Loucy (cell line): ENCODE results near the gene FAF1.

Experiments used
- H2AFZ ChIP-seq: fragments of 200-600 bp; sonication (generic); 2 replicates; pipeline ENCODE4 v1.6.0; 2016; ENCODE audit warnings: antibody characterized with exemption, mild to moderate bottlenecking, low read length, moderate library complexity
- H3F3A ChIP-seq: fragments of 200-600 bp; 2 replicates; pipeline ENCODE4 v1.6.0; 2016; ENCODE audit warnings: antibody characterized with exemption, low read depth, mild to moderate bottlenecking
- H3K27me3 ChIP-seq: fragments of 200-600 bp; sonication (generic); 2 replicates; pipeline ENCODE4 v1.6.1; 2014; ENCODE audit warnings: low read length, mild to moderate bottlenecking; ENCODE audit not compliant: insufficient read depth, poor library complexity, severe bottlenecking
- H3K36me3 ChIP-seq: fragments of 200-600 bp; sonication (generic); 2 replicates; pipeline ENCODE4 v1.6.1; 2016; ENCODE audit warnings: low read length; ENCODE audit not compliant: insufficient read depth
- H3K4me1 ChIP-seq: fragments of 200-600 bp; sonication (generic); 2 replicates; pipeline ENCODE4 v1.5.1; 2014; ENCODE audit warnings: low read length, mild to moderate bottlenecking; ENCODE audit not compliant: insufficient read depth, poor library complexity, severe bottlenecking
- H3K4me2 ChIP-seq: fragments of 200-600 bp; sonication (generic); 2 replicates; pipeline ENCODE4 v1.6.0; 2014; ENCODE audit warnings: antibody characterized with exemption, low read length, low read depth, mild to moderate bottlenecking; ENCODE audit not compliant: poor library complexity, severe bottlenecking
- H3K4me3 ChIP-seq: fragments of 200-600 bp; sonication (generic); 2 replicates; pipeline ENCODE4 v1.5.1; 2014; ENCODE audit warnings: low read length, mild to moderate bottlenecking, mixed read lengths; ENCODE audit not compliant: poor library complexity, severe bottlenecking
- H3K79me2 ChIP-seq: fragments of 200-600 bp; sonication (generic); 2 replicates; pipeline ENCODE4 v1.6.1; 2014; ENCODE audit warnings: low read length; ENCODE audit not compliant: insufficient read depth
- H3K9ac ChIP-seq: fragments of 200-600 bp; sonication (generic); 2 replicates; pipeline ENCODE4 v1.6.0; 2014; ENCODE audit warnings: mild to moderate bottlenecking, low read depth, low read length, moderate library complexity; ENCODE audit not compliant: poor library complexity, severe bottlenecking
- H3K9me2 ChIP-seq: fragments of 200-600 bp; sonication (generic); replicated peaks from 2 replicates; pipeline ENCODE4 v1.6.1; 2016; ENCODE audit warnings: low read depth, low read length, mixed read lengths
- H3K9me3 ChIP-seq: fragments of 200-600 bp; sonication (generic); 2 replicates; pipeline ENCODE4 v1.6.1; 2014; ENCODE audit warnings: mild to moderate bottlenecking, antibody characterized with exemption, low read length, low read depth; ENCODE audit not compliant: insufficient read depth
- H4K20me1 ChIP-seq: fragments of 200-600 bp; sonication (generic); 2 replicates; pipeline ENCODE4 v1.6.0; 2014; ENCODE audit warnings: antibody characterized with exemption, low read length, mild to moderate bottlenecking; ENCODE audit not compliant: insufficient read depth, poor library complexity, severe bottlenecking
- EZH2phosphoT487 ChIP-seq: fragments of 200-600 bp; IDR thresholded peaks from 2 replicates; pipeline ENCODE4 v1.6.1; 2018; ENCODE audit warnings: antibody characterized with exemption, mild to moderate bottlenecking, moderate library complexity, borderline replicate concordance
- TF ChIP-seq, protein P1 (sequence below): fragments of 200-600 bp; sonication (generic); conservative IDR thresholded peaks from 2 replicates; pipeline ENCODE4 v1.5.1; 2014; ENCODE audit warnings: mild to moderate bottlenecking, antibody characterized with exemption, low read length

FAF1 gene

DNA sequence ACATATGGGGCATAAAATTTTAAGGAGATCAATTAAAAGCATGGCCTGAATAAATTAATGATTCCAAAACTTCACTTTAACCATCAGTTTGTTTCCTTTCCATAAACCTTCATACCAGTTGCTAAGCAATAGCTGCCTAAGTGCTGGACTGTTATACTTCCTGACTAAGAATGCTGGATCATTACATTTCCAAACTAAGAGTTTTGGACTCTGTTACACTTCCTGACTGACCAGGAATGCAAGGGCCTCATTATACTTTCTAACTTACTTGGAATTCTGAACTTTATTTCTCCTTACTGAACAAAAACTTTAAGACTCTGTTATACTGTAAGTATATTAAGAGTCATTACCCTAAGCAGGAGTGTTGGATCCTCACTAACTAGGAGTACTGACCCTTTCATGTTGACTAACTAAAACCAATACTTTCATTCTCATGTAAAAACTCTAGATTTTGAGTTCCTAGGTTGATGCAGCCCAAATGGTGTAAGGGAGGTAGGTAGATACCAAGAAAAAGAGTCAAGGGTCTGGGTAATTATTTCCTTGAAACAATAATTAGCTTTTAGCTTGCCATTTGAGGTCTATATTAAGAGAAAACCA, 118.2 kb downstream of the FAF1 start:
- Histone ChIP-seq H3K79me2 (peaks cover 82% of the 10 kb centered on the region), H3K4me3 (no peak overlapping the region), H3K4me2 (no peak overlapping the region), H3K36me3 (no peaks in the 10 kb centered on the region), H2AFZ (no peak overlapping the region), H3K9me2 (no peaks in the 10 kb centered on the region), H3K9me3 (0 out of 2 replicates have a peak, but pooled peaks cover under 1% of the 10 kb centered on the region), H3K4me1 (peaks cover 26% of the 10 kb centered on the region), H4K20me1 (peaks cover 16% of the 10 kb centered on the region), H3K27me3 (no peaks in the 10 kb centered on the region), H3F3A (0 out of 2 replicates have a peak, but pooled peaks cover 4% of the 10 kb centered on the region), H3K9ac (no peak overlapping the region)
- TF ChIP-seq EZH2phosphoT487 = no peak

DNA sequence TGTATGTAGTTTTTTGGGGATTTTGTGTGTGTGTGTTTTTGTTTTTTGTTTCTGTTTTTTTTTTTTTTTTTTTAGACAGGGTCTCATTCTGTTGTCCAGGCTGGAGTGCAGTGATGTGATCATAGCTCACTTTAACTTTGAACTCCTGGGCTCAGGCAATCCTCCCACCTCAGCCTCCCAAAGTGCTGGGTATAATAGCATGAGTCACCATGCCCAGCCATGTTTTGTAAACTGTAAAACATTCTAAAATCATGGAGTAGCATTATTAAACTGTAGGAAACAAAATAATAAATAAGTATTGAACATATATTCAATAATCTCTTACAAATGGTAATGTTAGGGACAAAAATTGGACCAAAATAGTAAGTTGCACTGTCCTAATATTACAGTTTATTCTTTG, 124.0 kb downstream of the FAF1 start:
- Histone ChIP-seq H4K20me1 (peaks cover 2% of the 10 kb centered on the region), H2AFZ (no peak overlapping the region), H3F3A (no peaks in the 10 kb centered on the region), H3K4me1 (no peaks in the 10 kb centered on the region), H3K4me3 (no peak overlapping the region), H3K36me3 (peaks cover 20% of the 10 kb centered on the region; the same call in 1 of the 2 replicates), H3K9ac (no peak overlapping the region), H3K9me2 (no peaks in the 10 kb centered on the region), H3K9me3 (peaks cover 3% of the 10 kb centered on the region; the same call in 1 of the 2 replicates), H3K79me2 (peaks cover 87% of the 10 kb centered on the region), H3K4me2 (no peak overlapping the region), H3K27me3 (no peaks in the 10 kb centered on the region)
- no peak for TF ChIP-seq EZH2phosphoT487
- TF ChIP-seq, protein P1, sequence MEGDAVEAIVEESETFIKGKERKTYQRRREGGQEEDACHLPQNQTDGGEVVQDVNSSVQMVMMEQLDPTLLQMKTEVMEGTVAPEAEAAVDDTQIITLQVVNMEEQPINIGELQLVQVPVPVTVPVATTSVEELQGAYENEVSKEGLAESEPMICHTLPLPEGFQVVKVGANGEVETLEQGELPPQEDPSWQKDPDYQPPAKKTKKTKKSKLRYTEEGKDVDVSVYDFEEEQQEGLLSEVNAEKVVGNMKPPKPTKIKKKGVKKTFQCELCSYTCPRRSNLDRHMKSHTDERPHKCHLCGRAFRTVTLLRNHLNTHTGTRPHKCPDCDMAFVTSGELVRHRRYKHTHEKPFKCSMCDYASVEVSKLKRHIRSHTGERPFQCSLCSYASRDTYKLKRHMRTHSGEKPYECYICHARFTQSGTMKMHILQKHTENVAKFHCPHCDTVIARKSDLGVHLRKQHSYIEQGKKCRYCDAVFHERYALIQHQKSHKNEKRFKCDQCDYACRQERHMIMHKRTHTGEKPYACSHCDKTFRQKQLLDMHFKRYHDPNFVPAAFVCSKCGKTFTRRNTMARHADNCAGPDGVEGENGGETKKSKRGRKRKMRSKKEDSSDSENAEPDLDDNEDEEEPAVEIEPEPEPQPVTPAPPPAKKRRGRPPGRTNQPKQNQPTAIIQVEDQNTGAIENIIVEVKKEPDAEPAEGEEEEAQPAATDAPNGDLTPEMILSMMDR = no peak

DNA sequence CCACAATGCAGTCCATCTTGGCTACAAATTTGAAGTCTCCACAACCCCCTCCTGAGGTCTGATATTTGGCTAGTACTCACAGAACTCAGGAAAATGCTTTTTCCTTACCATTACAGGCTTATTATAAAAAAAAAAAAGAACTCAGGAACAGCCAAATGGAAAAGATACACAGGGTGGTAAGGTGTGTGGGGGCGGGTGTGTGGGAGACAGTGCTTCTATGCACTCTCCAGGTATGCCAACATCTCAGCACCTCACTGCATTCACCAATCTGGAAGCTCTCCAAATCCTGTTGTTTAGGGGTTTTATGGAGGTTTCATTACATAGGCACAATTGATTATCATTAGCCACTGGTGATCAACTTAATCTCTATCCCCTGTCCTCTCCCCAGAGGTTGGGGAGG, 126.9 kb downstream of the FAF1 start:
- H3K4me3 ChIP-seq = no peak overlapping the region
- H3K4me1 ChIP-seq = no peaks in the 10 kb centered on the region
- H3K36me3 ChIP-seq = peaks cover 20% of the 10 kb centered on the region; the same call in 1 of the 2 replicates
- no peak overlapping the region for H3K4me2 ChIP-seq
- peaks cover 3% of the 10 kb centered on the region; the same call in 1 of the 2 replicates for H3K9me3 ChIP-seq
- no peaks in the 10 kb centered on the region for H3F3A ChIP-seq
- no peak overlapping the region for H3K9ac ChIP-seq
- H3K9me2 ChIP-seq = no peaks in the 10 kb centered on the region
- no peaks in the 10 kb centered on the region for H4K20me1 ChIP-seq
- no peak for TF ChIP-seq EZH2phosphoT487
- TF ChIP-seq, protein P1 = no peak
- H3K27me3 ChIP-seq = no peaks in the 10 kb centered on the region
- H2AFZ ChIP-seq = no peak overlapping the region
- H3K79me2 ChIP-seq = peaks cover 78% of the 10 kb centered on the region

DNA sequence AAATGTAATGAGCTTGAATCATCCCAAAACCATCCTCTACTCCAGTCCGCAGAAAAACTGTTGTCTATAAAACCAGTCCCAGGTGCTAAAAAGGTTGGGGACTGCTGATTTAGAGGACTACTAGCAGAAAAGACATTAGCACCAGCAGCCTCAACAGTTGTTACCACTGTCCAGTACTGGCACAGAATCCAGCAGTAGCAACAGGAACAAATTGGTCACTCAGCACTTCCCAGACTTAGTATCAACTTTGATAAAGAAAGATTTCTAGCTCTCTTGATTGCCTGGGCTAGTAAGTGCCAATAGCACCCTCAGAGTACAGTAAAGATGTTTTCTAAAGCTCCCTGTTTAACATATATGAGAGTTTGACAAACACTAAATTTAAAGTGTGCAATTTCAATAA, 127.9 kb downstream of the FAF1 start:
- no peaks in the 10 kb centered on the region for H3K9me2 ChIP-seq
- peaks cover 3% of the 10 kb centered on the region; the same call in 1 of the 2 replicates for H3K9me3 ChIP-seq
- H3K36me3 ChIP-seq = peaks cover 20% of the 10 kb centered on the region; the same call in 1 of the 2 replicates
- H3K4me3 ChIP-seq = no peak overlapping the region
- H3K79me2 ChIP-seq = peaks cover 76% of the 10 kb centered on the region
- no peaks in the 10 kb centered on the region for H4K20me1 ChIP-seq
- TF ChIP-seq, protein P1 = no peak
- no peak for TF ChIP-seq EZH2phosphoT487
- no peak overlapping the region for H3K9ac ChIP-seq
- no peak overlapping the region for H2AFZ ChIP-seq
- H3F3A ChIP-seq = no peaks in the 10 kb centered on the region
- no peaks in the 10 kb centered on the region for H3K27me3 ChIP-seq
- no peaks in the 10 kb centered on the region for H3K4me1 ChIP-seq
- no peak overlapping the region for H3K4me2 ChIP-seq
